Measurements from ENCODE around the gene AJM1.

GRCh38 chr9:136856079-136856476 is 13.8 kb downstream of the AJM1 start:
- TF ChIP-seq CTCF (IDR thresholded peaks at IDR 0.05) (no peak), POLR2A (IDR thresholded peaks at IDR 0.05) (no peak), POLR2AphosphoS5 (IDR thresholded peaks at IDR 0.05) (no peak)

Measured in prostate gland (tissue), 2 donors.